ENCODE data around the gene DCLK1.

The DCLK1 gene

DNA sequence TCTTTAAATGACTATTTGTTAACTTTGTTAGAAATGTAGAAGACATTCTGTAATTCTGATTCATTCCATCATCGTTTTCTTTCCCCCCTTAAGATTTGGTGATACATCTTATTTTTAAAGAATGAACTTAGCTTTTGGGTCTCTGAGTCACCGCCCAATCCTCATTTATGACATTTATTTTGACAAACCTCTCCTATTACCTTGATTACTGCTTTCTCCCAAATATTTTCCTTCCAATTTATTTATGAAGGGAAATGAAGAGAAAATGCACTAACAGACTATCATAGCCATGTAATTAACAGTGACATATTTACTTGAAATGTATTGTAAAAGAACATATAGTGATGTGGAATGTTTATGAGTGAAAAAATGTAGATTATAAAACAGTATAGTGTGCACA, 241.6 kb downstream of the DCLK1 start:
- no peak for DNase-seq

- DNase-seq, result no peak
Observed at GRCh38 chr13:35888981-35889380, 242.2 kb downstream of the DCLK1 start.

- no peak for DNase-seq
Observed at GRCh38 chr13:35888457-35888883, 242.7 kb downstream of the DCLK1 start.

GRCh38 chr13:35887115-35887666, 244.0 kb downstream of the DCLK1 start:
- DNase-seq, result no peak

DNA sequence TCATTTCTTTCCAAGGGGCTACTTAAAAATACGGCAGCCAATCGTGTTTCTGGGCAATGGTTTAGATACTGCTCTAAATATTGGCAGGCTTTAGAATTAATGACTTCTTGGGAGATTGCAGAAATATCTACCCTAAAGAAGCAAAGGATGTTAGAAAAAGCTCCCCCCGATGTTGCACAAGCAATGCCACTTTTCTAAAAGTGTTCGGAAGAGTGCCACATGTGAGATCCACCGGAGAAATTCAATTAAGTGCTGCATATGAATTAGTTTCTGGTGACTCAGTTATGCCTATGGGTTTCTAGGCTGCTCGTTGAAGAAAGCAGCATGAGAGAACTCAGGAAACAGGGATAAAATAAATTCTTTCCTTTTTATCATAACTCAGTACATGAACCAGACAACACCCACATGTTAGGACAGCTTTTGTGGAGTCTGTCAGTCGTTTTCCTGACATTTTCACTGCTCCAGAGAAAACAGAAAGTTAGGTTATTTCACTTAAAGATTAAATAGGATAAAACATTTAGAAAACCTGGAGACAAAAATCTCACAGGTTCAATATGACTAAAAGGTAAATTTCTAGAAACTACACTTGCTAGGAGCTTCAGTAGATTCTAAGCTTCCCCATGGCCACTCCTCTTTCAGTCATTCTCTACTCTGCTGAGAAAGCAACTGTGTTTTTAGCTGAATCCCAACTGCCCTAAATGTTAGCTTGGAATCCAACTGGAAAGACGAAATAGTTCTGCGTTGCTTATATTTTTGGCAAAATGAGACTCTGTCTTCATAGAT, 244.7 kb downstream of the DCLK1 start:
- no peak for DNase-seq

DNA sequence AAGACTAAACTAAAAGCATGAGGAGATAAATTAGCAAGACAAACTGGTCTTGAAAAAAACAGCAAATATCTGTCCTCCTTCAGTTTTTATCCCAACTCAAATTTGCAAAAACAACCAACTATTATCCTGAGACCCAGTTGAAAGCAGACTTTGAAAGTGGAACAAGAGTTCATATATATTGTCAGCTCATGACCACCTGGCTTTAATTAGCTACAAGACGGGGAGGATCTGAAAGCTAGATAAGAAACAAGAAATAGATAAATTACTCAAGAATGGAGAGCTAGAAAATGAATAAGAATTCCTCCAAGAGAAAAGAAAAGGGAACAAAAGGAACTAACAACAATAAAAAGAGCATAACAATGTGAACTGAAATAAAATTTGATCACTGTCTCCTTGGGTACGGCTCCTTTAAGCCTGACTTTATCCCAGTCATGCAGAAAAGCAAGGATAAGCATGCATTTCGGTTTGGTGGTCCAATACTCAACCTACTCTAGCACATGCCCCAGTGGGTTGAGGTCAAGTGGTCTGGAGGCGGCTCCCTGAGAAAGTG, 246.9 kb downstream of the DCLK1 start:
- no peak for DNase-seq

DNA sequence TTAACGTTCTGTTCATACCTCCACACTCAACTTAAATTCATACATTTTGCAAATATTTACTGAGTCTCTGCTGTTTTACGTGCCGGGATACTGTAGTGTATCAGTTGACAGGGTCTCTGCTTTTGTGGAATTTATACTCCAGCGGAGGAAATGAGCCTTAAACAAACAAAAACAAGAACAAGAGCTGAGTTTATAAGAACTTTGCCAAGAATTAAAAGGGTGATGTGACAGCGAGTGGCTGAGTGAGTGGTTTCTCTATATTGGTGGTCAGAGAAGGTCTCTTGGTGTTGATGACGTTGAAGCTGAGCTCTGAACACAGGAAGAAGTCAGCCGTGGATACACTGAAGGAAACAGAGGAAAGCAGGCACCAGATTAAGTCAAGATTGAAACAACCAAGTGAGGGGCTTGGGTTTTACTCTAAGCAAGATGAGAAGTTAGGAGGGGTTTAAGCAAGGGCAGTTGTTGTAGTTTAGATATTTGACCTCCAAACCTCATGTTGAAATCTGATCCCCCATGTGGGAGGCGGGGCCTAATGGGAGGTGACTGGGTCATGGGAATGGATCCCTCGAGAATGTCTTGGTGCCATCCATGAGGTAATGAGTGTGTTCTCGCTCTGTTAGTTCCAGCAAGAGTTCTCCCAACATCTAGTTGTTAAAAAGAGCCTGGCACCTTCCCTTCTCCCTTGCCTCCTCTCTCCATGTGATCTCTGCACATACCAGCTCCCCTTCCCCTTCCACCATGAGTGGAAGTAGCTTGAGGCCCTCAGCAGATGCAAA, 248.3 kb downstream of the DCLK1 start:
- no peak for DNase-seq

DNA sequence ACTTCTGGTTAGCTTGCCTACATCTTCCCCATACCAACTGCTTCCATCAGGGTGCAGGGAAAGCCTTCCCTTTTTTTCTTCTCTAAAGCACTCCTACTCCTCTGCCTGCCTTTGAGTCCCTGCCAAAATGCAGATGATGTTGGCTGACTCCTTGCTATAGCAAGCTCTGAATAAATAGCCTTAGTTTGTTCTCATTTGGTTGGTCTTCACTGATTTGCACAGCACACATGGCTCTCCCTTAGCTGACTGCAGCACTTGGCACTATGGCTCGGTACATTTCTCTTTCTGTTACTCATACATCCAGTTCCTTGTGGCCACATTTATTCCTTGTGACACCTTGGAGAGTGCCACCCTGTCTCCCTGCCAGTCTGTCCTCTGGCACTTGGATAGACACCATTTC, 249.8 kb downstream of the DCLK1 start:
- DNase-seq, result no peak

DNA sequence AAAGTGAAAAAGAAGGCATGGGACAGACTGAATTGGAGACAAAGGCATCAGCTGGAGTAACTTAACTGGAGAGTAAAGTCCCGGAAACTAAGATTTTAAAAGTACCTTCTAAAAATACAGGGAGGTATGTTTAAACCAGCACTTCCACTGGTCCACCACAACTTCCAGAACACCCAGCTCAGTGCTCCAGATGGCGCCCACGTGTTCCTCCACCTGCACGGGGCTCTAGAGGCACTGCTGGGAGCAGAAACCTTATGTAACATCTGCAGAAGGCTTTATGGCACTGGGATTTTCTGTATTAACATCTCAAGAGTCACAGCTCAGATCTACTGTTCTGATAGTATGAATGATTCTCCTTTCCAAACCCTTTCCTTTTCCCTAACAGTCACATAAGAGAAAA, 252.1 kb downstream of the DCLK1 start:
- DNase-seq, result no peak

DNA sequence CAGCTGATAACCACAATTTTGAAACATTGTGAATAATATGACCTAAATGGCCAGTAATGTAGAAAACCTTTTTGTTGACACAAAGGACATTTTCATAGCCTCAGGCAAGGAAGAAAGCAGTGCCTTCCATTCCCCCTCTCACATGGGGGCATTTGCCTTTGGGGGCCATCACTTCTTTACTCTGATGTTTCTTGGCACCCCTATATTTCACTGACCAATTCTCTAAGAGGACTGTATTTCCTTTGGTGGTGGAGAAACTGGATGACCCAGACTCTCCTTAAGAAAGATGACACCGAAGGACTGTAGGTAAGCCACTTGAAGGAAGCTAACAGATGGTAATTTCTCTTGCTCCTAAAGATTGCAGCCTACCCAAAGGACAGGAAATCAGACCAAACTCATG, 254.6 kb downstream of the DCLK1 start:
- no peak for DNase-seq

DNA sequence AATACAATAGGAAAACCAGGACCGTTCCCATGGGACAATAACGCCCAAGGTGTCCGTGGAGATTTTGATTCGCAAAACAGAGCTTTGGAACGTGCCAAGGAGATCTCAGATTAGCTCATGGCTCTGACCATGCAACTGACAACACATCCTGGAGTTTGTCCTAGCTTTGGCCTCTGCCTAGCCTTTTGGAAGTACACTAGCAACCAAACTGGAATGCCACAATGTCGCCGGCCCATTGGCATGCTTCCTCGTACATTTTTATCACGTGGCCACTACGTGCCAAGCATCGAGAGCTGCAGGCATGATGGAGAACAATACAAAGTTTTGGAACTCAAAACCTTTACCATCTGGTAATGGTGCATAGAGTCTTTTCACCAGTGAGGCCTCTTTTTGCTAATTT, 256.5 kb downstream of the DCLK1 start:
- no peak for DNase-seq

DNA sequence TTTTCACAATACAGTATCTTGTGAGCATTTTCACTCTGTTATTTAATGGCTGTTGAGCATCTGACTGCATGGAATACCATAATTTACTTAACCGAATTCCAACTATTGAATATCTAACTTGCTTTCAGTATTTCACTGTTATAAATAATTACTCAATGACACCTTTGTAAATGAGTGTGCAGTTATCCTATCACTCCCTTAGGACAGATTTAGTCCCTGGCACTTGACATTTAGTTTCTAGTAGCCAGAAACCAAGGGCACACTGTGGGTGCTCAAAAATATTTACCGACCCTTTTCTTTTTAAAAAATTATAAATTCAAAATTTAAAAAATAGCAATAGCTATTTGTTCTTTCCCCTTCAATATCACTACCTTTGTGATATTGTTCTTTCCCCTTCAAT, 258.8 kb downstream of the DCLK1 start:
- no peak for DNase-seq

DNA sequence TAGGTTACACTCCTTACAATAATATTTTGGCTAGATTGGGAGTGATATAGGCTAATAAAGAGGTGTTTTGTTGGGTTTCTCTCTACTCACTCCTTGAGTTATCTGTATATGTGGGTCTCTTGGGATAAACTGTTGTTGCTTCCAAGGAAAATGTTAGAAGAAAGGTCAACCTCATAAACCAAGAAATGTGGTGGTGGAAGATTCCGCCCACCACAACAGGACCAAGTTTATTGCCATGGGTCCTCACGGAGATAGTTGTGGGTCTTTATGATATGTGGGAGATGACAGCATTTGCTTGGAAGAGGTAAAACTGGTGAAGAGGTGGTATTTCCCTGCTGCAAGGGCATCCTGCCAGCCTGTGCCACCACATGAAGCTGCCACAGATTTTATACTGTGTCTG, 259.6 kb downstream of the DCLK1 start:
- no peak for DNase-seq

GRCh38 chr13:35866801-35867200, 264.4 kb downstream of the DCLK1 start:
- no peak for DNase-seq

GRCh38 chr13:35865341-35866240, 265.6 kb downstream of the DCLK1 start:
- DNase-seq, result no peak

DNA sequence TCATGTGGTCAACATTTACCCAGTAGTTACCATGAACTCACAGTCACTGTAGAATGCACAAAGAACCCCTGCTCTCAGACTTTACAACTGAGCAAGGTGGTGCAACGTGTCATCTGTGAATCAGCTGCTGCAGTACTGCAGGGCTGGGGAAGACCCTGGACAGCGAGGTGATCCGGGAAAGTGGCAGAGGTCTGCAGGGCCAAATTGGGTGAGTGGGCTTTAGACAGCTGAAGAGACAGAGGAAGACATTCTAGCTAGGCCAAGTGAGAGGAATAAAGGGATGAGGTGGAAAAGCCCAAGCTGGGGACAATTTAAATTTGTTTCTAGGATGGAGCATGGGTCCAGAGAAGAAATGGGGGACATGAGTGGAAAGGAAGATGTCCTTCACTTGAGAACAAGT, 270.5 kb downstream of the DCLK1 start:
- no peak for DNase-seq

DNA sequence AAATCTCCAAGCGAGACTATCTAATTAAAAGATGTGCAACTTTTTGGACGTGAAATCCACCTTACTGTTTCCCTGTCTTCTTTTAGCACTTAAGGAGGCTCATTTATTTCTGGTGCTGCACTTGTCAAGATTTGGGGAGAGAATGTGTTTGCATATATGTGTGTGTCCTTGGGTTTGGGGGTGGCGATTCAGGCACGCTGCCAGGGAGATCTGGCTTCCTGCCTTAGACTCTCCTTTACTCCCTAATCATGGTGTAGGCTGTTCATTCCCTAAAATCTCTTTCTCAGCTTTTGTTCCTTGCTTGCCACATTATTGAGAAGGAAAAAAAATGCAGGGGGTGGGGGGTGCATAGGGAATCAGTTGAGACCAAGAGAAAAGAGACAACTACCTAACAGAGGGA, 271.2 kb downstream of the DCLK1 start:
- DNase-seq, result no peak

- DNase-seq, result no peak
Observed at GRCh38 chr13:35858665-35859064, 272.5 kb downstream of the DCLK1 start.

DNA sequence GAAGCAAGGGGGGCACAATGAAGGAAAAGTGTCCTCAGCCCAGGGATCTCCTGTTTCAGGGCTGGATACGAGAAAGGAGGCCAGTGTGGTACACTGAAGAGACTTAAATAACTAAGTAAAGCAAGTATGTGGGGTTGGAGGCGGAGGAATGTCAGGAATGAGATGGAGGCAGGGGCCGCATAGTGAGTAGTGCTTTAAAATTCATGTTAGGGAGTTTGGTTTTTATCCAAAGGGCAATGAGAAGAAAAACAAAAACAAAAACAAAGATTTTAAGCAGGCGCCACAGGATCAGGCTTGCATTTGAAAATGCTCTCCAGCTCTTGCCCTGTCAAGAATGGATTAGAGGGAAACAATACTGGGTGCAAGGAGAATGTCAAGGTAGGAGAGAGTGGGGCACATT, 273.4 kb downstream of the DCLK1 start:
- DNase-seq, result no peak

DNA sequence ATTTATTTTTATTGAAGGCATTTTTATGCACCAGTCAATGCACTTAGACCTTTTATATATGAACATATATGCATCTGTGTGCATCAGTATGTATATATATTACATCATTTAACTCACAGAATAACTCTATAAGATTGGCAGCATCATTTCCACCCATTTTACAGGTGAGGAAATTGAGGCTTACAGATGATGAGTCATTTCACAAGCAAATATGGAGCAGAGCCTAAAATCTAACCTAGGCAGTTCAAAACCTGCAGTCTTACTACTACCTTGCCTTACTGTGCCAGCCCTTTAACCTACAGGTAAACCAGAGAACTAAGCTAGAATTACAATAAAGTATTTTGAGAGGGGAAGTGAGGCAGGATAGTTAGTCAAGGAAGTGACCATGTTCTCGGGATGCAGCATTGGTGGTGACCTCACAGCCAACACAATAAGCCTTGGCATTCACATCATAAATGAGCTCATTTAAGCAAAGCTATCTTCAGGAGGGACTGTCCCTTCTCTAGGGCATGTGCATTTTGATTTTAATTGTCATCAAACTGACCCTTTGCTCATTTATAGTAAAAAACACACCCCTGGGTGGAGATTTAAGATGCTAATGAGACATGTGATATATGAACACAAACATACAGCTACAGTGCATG, 274.3 kb downstream of the DCLK1 start:
- no peak for DNase-seq

DNA sequence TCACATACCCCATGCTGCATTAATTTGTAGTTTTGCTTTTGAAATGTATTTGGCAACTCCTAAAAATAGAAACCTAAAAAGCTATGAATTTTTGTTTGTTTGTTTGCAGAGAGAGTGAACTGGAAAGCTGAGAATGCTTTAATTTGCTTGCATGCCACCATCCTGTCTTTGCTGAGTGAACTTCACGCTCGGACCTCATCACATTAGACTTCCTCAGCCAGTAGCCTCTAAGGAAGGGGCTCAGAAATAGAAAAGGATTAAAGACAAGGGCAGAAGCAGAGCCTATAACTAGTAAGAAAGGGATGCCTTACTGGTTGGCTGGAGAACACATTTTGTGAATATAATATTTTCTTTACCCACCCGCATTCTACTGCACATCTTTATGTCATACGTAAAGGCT, 275.1 kb downstream of the DCLK1 start:
- DNase-seq, result no peak

DNA sequence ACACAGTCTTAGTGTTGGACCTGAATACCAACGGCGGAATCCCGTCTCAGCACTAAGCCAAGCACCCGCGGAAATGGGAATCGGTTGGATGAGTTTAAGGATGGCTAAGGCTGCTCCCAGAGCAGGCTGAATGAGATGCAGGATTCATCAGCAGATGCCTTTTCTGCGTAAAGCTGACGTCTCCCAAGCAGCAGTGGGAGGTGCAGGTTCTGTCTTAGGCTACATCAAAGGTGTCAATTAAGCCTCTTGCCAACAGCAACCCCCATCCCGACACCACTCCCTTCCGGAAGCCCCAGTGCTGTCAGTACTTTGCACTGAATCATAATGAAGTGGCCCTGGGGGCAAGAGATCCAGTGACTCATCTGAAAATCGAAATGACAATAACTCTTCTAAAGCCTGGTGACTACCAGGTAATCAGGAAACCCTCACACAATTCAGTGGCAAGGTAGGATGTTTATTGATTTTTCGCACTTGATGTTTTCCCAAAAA, 275.6 kb downstream of the DCLK1 start:
- no peak for DNase-seq
